DMS79 treated with DMSO at 0.1 percent for 48 hours (cell line): Measurements from ENCODE around the gene CHD2.
A peak's percentile ranks its signal among the peaks of the same experiment; 100 is the strongest.
"Not testable (repeated sequence)": the region's sequence is repeated elsewhere in the genome, so short reads cannot be mapped to it uniquely, and the experiment has no call there.

Experiments used
- DNase-seq: peaks from one replicate; lab custom pipeline; 2025; lab: John Stamatoyannopoulos, UW

The CHD2 gene

GRCh38 chr15:93049914-93050578, 149.9 kb downstream of the CHD2 start:
- peak; percentile 55 for DNase-seq

GRCh38 chr15:93050648-93051047, 150.5 kb downstream of the CHD2 start:
- DNase-seq = no peak

- DNase-seq = no peak
Measured at GRCh38 chr15:93051236-93052089, 151.3 kb downstream of the CHD2 start.

GRCh38 chr15:93052090-93052879, 152.2 kb downstream of the CHD2 start:
- no peak for DNase-seq

GRCh38 chr15:93055211-93055610, 155.1 kb downstream of the CHD2 start:
- no peak for DNase-seq

GRCh38 chr15:93056836-93057235, 156.7 kb downstream of the CHD2 start:
- no peak for DNase-seq

- DNase-seq = no peak
Measured at GRCh38 chr15:93057618-93058017, 157.5 kb downstream of the CHD2 start.

GRCh38 chr15:93058128-93058527, 158.0 kb downstream of the CHD2 start:
- no peak for DNase-seq

GRCh38 chr15:93058904-93059427, 158.8 kb downstream of the CHD2 start:
- DNase-seq = no peak

- no peak for DNase-seq
Measured at GRCh38 chr15:93059442-93059841, 159.3 kb downstream of the CHD2 start.

GRCh38 chr15:93060336-93061248, 160.5 kb downstream of the CHD2 start:
- no peak for DNase-seq

GRCh38 chr15:93062628-93063261, 162.6 kb downstream of the CHD2 start:
- not testable (repeated sequence) for DNase-seq

GRCh38 chr15:93063262-93063671, 163.1 kb downstream of the CHD2 start:
- no peak for DNase-seq

GRCh38 chr15:93063796-93064690, 163.9 kb downstream of the CHD2 start:
- peak; percentile 2 for DNase-seq

- no peak for DNase-seq
Measured at GRCh38 chr15:93065641-93066045, 165.5 kb downstream of the CHD2 start.

GRCh38 chr15:93066224-93066681, 166.1 kb downstream of the CHD2 start:
- no peak for DNase-seq

- DNase-seq = no peak
Measured at GRCh38 chr15:93066834-93067648, 166.9 kb downstream of the CHD2 start.

GRCh38 chr15:93067649-93068085, 167.5 kb downstream of the CHD2 start:
- no peak for DNase-seq
